Umbilical cord (tissue), 2 donors: ENCODE data around the gene CDK19. TPM values are rescaled to one million over a fixed set of nuclear protein-coding genes. Genes with fewer than 3 reads are reported as not detected.

Experiments used
- DNase-seq: peaks from one replicate; pipeline ENCODE4 v3.0.0-alpha.2; 2015; ENCODE audit warnings: low spot score
- total RNA-seq: library from RNA; depleted of rRNA; stranded (reverse); fragments of >200 nt; gene quantifications from one replicate; pipeline ENCODE4 v1.2.3, GENCODE V29; 2014; ENCODE audit warnings: low replicate concordance; ENCODE audit not compliant: insufficient read depth

The CDK19 gene
- total RNA-seq, 1 donor from 2014 or later, result 18.8 TPM

DNA sequence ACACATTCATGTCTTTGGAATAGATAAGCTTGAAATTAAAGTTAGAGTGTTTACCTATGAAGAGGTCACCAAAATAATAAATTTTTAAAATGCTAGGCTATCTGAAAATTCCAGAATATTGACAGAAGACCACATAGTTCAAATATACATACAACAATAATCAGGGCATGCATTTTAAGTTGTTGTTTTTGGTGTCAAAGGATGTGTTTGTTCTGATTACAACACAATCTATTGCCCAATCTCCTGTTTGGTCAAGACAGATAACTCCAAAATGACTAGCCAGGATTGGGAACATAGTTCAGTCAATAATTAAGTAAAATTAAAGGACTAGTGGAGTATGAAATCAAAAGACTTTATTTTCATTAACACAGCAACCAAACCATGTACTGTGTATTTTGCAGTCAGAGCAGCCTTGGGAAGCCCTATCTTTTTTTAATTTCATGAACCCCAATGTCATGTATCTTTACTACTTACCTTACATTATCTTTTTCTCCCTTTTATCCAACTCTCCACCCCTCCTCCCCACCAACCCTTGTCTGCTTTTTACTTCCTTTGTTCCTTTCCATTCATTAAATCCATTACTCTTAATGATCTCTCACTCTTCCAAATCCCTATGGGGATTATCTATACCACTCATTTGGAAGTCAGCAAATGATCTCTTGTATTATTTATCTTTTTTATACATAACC is 111.2 kb downstream of the CDK19 start:
- no peak for DNase-seq

DNA sequence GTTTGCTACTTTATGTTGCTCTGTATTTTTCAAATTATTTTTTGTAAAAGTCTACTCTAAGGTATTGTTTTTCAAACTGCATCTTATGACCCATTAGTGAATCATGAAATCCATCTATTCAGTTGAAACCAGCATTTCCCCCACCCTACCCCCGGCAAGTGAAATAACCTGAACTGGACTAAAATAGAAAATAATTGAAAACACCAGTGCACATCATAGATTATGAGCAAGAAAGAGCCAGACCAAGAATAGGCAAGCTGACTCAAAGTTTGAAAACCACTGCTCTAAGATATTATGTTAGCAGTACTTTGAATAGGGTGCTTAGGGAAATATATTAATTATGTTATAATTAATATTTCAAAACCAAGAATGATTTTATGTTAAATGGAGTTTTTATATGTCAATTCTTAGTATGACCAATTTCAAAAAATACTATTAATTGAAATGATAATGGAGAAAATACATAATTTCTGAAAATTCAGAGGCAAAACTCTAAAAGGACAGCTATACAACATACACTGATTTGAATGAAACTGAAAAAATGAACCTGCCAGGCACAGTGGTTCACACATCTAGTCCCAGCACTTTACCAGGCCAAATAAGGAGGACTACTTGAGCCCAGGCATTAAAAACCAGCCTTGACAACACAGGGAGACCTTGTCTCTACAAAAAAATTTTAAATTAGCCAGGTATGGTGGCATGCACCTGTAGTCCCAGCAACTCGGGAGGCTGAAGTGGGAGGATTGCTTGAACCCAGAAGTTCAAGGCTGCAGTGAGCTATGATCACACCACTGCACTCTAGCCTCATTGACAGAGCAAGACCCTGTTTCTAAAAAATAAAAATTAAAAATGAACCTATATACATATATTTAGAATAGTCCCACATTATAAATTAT is 112.0 kb downstream of the CDK19 start:
- no peak for DNase-seq

DNA sequence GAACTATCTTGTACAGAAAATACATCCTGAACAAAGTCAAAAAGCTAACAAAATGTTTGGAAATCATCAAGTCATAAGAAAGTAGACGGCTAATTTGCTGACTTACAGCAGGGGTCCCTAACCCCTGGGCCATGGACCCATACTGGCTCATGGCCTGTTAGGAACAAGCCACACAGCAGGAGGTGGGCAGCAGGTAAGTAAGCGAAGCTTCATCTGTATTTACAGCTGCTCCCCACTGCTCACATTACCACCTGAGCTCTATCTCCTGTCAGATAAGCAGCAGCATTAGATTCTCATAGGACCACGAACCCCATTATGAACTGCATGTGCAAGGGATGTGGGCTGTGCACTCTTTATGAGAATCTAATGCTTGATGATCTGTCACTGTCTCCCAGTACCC is 115.5 kb downstream of the CDK19 start:
- DNase-seq, result no peak

DNA sequence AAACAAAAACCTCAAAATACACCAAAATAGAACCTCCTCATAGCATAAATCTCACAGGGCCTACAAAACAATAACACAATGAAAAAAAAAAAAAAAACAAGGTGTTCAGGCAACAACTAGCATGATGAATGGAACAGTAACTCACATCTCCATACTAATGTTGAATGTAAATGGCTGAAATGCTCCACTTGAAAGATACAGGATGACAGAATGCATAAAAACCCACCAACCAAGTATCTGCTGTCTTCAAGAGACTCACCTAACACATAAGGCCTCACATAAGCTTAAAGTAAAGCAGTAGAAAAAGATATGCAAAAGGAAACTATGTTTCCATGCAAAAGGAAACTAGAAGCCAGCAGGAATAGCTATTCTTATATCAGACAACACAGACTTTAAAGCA is 121.3 kb downstream of the CDK19 start:
- no peak for DNase-seq

DNA sequence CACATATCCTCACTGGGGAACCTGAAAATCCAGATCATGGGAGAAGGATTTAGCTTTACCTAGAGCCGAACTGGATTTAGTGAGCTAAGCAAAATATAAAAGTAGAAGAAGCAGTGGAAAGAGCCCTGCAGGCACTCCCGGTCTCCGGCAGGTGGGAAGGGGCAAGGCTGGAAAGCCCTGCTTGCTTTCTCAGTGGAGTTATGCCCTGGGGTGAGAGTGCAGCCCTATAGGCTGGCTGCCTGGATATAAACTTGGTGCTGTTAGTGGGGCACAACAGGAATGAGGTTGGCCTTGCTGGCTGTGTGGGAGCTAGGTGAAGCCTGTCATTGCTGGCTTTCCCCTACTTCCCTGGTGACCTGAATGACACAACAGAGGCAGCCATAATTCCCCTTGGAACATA is 122.0 kb downstream of the CDK19 start:
- DNase-seq, result no peak

DNA sequence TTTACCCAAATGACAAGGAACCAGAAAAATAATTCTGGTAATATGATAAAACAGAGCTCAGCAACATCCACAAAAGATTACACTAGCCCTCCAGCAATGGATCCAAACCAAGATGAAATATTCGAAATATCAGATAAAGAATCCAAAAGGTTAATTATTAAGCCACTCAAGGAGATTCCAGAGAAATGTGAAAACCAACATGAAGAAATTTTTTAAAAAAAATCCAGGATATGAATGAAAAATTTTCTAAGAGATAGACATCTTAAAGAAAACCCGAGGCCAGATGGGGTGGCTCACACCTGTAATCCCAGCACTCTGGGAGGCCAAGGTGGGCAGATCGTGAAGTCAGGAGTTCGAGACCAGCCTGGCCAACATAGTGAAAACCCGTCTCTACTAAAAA is 124.4 kb downstream of the CDK19 start:
- no peak for DNase-seq

DNA sequence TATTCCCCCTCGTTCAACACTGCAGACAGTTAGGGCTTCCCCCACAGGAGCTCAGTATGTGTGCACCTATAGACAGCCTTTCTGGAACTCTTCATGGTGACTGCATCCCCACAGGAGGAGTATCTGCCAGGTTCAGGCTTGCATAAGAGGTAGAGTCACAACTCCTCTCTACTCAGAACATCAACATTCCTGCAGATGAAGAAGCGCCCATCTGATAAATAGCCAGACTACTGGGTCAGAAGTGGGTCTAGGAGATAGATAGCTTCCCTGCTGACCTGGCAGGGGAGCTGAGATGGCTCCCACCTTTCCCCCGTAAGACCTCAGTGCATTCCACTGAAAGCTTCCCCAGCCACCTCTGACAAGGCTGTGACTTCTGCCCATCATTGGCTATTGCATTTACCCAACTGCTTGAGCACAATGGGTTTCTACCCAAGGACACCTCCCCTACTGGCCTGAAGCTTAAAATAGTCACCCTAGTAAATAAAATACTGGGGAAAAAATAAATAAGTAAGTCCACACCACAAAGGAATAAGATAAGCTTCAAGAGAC is 125.1 kb downstream of the CDK19 start:
- DNase-seq, result no peak

DNA sequence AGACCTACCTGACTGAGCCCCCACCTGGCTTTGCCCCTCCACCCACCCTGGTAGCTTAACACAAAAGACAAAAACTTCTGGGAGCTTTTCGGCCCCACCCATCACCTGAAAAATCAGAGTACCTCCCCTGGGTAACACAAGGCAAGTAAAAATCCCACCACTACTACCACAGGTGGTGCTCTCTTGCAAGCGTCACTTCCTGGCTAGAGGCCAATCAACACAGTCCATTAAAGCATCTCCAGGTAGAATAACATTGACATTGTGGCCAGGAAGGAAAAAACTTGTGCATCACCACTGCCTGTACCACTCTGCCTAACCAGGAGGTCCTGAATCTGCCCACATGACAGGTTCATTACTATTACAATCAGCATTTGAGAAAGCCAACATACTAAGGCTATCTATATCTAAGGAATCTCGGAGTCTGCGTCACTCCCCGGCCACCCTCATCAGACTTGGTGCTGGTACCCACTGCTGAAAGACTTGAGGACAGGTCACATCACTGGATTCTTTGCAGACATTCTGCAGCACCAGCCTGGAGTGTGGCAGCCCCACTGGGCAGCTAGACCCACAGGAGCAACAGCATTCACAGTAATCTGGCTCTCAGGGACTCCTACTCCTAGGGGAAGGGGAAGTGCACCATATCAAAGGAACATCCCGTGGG is 125.9 kb downstream of the CDK19 start:
- no peak for DNase-seq

DNA sequence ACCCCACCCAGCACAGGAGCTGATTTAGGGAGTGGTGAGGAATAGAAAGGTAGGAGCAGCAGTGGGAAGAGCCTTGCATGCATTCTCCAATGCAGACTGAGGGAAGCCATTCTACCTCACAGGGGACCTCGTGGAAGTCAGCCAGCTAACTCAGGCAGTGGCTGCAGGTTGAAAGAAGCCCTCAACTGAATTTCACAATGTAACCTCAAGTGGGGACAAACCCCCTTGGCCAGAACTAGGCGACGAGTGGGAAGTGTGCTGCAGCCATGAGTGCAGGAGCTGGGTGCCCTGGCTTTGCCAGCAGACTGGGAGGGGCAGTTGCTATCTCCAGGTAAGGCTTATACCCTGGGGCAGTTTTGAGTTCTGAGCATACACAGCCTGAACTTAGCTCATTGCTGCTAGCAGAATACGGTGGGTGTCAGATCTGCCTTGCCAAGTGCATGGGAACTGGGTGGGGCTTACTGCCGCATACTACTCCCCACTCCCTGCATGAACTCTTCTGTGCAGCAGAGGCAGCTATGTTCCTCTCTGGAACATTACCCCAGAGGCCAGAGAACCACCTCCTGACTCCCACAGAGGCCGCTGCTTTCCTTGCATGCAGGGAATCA is 126.5 kb downstream of the CDK19 start:
- DNase-seq, result no peak

DNA sequence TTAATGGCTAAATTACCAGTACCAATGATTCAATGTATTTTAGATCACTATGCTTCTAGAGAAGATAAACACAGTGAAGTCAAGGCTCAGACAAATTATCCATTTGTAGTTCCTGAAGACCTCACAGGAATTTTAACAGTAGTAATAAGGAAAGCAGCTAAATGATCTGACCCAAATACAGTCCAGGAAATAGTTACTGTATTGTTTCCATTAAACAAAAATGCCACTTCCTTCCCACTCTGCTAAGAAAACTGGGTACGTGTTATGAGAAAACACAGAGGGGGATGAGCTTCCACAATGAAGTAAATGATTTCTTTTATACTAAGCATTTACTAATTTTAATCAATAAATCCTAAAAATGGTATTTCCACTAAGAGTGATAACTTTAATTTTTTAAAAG is 127.9 kb downstream of the CDK19 start:
- DNase-seq, result no peak

DNA sequence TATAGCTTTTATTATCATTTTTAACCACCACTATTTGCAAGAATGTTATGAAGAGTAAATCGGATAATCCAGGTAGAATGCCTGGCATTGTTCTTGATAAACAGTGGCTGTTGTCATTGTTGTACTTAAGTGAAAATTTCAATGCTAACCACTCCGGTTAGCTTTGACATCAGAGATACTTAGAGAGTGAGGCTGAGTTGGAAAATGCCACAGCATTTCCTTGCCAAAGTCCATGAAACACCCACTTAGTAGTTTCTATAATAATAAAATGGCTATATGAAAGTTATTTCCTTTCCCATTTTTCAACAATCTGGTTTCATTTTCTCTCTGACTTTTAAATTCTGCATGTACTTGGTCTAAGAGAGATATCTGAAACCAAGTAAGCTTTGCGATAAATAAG is 132.0 kb downstream of the CDK19 start:
- no peak for DNase-seq

DNA sequence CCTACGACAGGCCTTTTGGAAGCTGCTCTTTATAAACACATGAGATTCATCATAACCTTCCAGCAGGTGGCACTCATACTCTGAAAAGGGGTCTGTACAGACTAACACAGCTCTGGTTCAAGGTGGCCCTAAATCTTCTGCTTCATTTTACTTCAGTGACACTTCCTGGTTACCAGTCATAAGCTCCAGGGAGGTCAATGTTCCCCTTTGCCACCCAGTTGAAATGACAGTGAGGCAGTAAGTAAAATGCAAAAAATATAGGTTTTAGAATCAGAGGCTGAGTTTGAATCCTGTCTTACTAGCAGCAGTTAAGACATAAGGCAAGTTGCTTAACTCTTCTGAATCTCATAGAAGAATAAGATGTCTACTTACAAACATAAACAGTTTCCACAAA is 132.8 kb downstream of the CDK19 start:
- DNase-seq, result peak; percentile 88

DNA sequence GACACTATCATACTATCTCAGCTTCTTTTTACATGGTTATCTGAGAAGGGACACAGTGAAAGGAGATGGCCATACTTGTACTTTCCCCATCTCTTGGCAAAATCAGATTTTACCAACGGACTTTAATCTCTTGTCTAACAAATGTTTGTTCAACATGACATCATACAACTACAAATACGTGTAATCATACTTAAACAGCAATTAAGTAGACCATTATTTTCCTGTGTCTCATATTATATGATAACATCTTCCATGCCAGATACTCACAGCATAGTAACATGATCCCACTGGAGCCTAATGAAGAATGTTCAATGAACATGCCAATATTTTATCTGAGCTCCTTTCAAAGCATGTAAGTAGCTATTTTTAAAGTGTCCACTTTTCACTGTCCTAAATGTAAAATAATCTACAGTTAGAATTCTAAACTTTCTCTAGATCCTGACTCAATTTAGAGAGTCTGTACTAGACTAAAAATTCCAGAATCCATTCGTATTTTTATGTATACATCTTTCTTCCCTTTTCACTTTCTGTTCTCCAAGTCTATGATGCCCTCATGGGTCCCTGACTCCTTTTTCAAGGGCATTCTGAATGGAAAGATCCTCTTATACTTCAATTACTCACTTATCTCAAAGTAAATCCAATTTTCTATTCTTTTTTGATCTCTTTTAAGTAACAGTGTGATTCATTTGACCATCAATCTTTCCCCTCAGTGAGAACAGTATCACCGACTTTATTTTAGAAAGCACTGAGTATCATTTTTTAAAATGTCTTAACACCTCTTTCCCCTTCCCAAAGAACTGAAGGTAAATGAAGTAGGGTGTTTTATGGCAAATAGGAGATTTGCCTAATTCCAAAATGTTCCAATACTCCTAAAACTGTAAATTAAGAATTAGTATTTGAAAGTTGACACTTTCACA is 133.5 kb downstream of the CDK19 start:
- DNase-seq, result no peak

DNA sequence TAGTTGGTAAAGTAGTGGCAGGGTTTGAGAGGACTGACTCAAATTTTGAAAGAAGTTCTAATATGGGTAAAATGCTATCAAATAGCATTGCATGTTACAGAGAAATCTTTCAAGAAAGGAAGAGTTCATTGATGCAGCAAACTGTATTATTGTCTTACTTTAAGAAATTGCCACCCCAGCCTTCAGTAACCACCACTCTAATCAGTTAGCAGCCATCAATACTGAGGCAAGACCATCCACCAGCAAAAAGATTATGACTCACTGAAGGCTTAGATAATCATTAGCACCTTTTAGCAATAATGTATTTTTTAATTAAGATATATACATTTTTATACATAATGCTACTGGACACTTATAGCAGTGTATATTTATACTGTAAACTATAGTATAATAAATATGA is 138.9 kb downstream of the CDK19 start:
- no peak for DNase-seq

DNA sequence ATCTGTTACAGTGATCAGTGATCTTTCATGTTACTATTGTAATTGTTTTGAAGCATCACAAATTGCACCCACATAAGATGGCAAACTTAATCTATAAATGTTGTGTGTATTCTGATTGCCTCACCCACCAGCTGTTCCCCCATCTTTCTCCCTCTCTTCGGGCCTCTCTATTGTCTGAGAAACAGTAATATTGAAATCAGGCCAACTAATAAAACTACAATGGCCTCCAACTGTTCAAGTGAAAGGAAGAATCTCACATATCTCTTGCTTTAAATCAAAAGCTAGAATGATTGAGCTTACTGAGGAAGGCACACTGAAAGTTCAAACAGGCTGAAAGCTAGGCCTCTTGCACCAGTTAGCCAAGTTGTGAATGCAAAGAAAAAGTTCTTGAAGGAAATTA is 141.2 kb downstream of the CDK19 start:
- no peak for DNase-seq

DNA sequence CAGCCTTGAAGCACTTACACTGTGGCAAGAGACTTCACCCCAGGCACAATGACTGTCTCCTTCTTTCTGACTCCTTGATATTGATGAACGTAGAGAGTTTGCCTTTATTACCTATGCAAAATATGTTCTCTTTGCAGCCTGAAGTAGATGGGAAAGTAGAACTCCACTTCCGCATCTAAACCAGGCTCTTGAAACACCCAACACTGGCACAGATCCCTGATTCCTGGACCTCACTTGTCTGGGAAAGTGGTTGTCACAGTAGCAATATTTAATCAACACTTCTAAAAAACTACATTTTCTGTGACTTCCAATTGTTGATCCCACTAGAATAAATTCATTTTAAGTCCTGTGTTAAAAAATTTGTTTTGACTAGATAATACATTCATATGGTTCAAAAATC is 143.1 kb downstream of the CDK19 start:
- no peak for DNase-seq

DNA sequence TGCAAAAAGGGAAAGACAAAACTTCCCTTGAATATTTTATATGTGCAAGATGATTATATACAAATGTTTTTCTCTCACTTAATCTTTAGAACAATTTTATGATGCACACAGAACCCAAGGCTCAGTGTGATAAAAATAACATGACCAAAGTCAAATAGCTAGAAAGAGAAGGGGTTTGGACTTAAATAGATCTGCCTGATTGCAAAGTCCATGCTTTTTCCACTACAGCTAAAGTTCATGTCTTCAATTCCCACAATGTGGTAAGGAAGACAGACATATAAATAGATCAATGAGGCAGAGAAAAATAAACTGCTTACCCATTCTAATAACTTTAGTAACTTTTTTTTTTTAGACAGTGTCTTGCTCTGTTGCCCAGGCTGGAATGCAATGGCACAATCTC is 143.8 kb downstream of the CDK19 start:
- DNase-seq, result no peak

DNA sequence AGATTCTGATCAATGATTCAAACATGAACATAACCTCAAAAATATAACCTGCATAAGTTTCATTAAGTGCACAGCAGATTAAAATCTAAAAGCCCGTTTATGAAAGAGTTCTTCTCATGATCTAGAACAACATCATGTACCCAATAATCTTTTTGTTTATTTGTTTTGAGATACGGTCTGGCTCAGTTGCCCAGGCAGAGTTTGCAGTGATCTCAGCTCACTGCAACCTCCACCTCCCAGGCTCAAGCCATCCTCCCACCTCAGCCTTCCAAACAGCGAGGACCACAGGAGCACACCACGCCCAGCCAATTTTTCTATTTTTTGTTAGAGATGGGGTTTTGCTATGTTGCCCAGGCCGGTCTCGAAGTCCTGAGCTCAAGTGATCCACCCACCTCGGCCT is 149.7 kb downstream of the CDK19 start:
- no peak for DNase-seq

DNA sequence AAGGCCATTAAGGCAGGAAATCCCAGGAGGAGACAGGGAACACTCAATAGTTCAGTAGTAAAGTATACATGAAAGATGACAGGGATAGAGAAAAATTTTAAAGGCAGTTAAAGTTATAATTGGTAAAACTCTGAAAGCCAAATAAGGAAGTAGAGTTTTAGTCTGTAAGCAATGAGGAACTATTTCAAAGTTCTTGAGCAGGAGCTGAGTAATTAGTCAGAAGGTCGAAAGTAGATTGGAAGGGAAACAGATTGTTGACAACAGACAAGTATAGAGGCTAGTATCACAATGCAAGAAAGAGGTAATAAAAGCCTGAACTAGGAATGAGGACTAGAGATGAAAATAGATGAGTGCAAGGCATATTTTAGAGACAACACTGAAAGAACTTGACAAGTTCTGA is 150.3 kb downstream of the CDK19 start:
- DNase-seq, result peak; percentile 40

DNA sequence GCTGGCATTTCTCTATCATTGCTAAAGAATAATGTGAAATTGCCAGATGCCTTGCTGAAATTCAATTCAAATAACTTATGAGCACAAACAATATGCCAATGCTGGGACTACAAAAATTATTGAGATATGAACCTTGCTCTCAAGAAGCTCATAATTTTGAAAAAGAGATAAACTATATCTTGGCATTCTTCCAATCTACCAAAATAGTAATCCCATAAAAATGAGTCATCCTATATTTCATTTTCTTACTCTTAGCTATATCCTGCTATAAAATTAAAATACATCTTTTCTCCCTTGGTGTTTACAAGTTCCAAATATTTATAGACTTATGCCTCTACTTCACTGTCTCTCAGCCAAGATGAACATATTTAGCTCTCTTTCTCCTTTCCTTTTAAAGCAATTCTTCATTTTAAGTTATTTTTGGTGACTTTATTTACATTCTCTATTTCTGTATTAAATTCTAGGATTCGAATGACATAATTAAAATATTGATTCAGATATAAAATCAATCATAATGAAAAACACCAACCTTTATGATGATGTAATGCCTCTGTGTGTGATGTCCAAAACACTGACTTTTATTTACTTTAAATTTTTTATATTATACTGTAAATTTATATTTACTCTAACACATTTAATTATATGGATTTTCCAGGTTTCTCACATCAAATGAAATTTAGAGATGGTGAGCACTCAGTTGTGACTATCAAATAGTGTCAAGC is 152.6 kb downstream of the CDK19 start:
- peak; percentile 61 for DNase-seq
